GM23248 (cell line): ENCODE measurements around the gene ZNF862.

Experiments
- EZH2 ChIP-seq: fragments of 200-600 bp; sonication (generic); IDR thresholded peaks from 2 replicates; pipeline ENCODE4 v1.6.1; 2018; ENCODE audit warnings: antibody characterized with exemption, mild to moderate bottlenecking; ENCODE audit not compliant: insufficient read depth, poor library complexity, severe bottlenecking
- EZH2phosphoT487 ChIP-seq: fragments of 200-600 bp; sonication (generic); IDR thresholded peaks from 2 replicates; pipeline ENCODE4 v1.6.1; 2018; ENCODE audit warnings: antibody characterized with exemption, moderate library complexity, mild to moderate bottlenecking, low read depth; ENCODE audit not compliant: insufficient read depth

- TF ChIP-seq EZH2 (no peak), EZH2phosphoT487 (no peak)
Measured at GRCh38 chr7:149866139-149866778, 28.1 kb downstream of the ZNF862 start.
